K562 (cell line): Measurements from ENCODE around the gene HNRNPF. TPM values are rescaled to one million over a fixed set of nuclear protein-coding genes. Genes with fewer than 3 reads are reported as not detected.

Experiments used
- EP400 ChIP-seq: fragments of 450-650 bp; IDR thresholded peaks from 2 replicates; pipeline ENCODE4 v1.6.1; 2017; ENCODE audit warnings: antibody characterized with exemption, mild to moderate bottlenecking, moderate library complexity
- ILF3 ChIP-seq: fragments of 450-650 bp; IDR thresholded peaks from 2 replicates; pipeline ENCODE4 v1.6.1; 2018; ENCODE audit warnings: antibody characterized with exemption, mild to moderate bottlenecking, moderate library complexity, borderline replicate concordance
- KLF1 ChIP-seq: fragments of 450-650 bp; IDR thresholded peaks from 2 replicates; pipeline ENCODE4 v1.6.1; 2016; ENCODE audit warnings: missing genetic modification characterization, missing compliant biosample characterization
- RERE ChIP-seq: sonication (generic); formaldehyde crosslinking; IDR thresholded peaks from 2 replicates; pipeline ENCODE4 v1.8.0; 2023; ENCODE audit warnings: missing genetic modification reagents, mild to moderate bottlenecking, borderline replicate concordance
- SOX6 ChIP-seq: fragments of 450-650 bp; IDR thresholded peaks from 2 replicates; pipeline ENCODE4 v1.6.1; 2014; ENCODE audit warnings: mild to moderate bottlenecking
- ZNF583 ChIP-seq: fragments of 250-450 bp; sonication (Bioruptor Pico); IDR thresholded peaks from 2 replicates; pipeline ENCODE4 v1.4.0; 2020
- ZNF77 ChIP-seq: fragments of 250-450 bp; sonication (Bioruptor Pico); IDR thresholded peaks from 2 replicates; pipeline ENCODE4 v1.5.0; 2020
- polyA plus RNA-seq, 8 experiments: library from polyadenylated mRNA; depleted of rRNA in 4 of 8; stranded (reverse) in 5 of 8; unstranded in 3 of 8; fragments of >200 nt; fragmentation: Nextera tagmentation in 2 of 8; fragmentation: Illumina TruSeq in 1 of 8; extraction: Ambion mirVana in 2 of 8; extraction: Trizol in 1 of 8; gene quantifications; 2 replicates each; pipeline versions ENCODE4 v1.2.1 to v1.2.3, GENCODE V29; 2011 to 2014; ENCODE audit warnings: inconsistent platforms in 1 of 8, missing spikeins in 1 of 8
- total RNA-seq, 7 experiments: library from RNA; depleted of rRNA in 6 of 7; stranded (reverse); fragments of >200 nt in 6 of 7; fragmentation: Illumina TruSeq in 2 of 7; extraction: Trizol in 2 of 7; gene quantifications; 2 replicates each; pipeline versions ENCODE4 v1.2.1 to v1.2.3, GENCODE V29; 2011 to 2021; ENCODE audit warnings: low replicate concordance in 1 of 7
- TF ChIP-seq, protein P1 (sequence below): sonication (generic); formaldehyde crosslinking; IDR thresholded peaks from 2 replicates; pipeline ENCODE4 v1.8.1; 2023; ENCODE audit warnings: mild to moderate bottlenecking, missing genetic modification reagents
- TF ChIP-seq, protein P2 (sequence below): fragments of 200-600 bp; sonication (generic); IDR thresholded peaks from one replicate; pipeline ENCODE4 v1.6.1; 2012; ENCODE audit warnings: mild to moderate bottlenecking, low read depth, low read length, inconsistent platforms

Gene HNRNPF
- total and polyA plus RNA-seq, 9 of the 15 experiments (the other 6 are each of a cell fraction or from before 2014, with no cell fraction given) = 192 to 489 (median 416) TPM

DNA sequence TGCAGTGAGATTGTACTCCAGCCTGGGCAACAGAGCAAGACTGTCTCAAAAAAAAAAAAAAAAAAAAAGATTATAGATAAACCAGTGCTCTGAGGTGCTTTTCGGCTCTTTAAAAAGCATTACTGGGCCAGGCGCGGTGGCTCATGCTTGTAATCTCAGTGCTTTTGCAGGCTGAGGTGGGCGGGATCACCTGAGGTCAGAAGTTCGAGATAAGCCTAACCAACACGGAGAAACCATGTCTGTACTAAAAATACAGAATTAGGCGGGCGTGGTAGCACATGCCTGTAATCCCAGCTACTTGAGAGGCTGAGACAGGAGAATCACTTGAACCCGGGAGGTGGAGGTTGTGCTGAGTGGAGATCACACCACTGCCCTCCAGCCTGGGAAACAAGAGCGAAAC lies 6.6 kb upstream of the HNRNPF start (continued):
- TF ChIP-seq RERE (CRISPR knock-in tag) (no peak), ZNF583 (CRISPR knock-in tag) (no peak), ZNF77 (CRISPR knock-in tag) (no peak), KLF1 (tag) (0 out of 2 replicates have a peak, but pooled peaks have one; percentile 31), EP400 (peak; percentile 74), SOX6 (peak; percentile 81), ILF3 (no peak)
- TF ChIP-seq, protein P1, sequence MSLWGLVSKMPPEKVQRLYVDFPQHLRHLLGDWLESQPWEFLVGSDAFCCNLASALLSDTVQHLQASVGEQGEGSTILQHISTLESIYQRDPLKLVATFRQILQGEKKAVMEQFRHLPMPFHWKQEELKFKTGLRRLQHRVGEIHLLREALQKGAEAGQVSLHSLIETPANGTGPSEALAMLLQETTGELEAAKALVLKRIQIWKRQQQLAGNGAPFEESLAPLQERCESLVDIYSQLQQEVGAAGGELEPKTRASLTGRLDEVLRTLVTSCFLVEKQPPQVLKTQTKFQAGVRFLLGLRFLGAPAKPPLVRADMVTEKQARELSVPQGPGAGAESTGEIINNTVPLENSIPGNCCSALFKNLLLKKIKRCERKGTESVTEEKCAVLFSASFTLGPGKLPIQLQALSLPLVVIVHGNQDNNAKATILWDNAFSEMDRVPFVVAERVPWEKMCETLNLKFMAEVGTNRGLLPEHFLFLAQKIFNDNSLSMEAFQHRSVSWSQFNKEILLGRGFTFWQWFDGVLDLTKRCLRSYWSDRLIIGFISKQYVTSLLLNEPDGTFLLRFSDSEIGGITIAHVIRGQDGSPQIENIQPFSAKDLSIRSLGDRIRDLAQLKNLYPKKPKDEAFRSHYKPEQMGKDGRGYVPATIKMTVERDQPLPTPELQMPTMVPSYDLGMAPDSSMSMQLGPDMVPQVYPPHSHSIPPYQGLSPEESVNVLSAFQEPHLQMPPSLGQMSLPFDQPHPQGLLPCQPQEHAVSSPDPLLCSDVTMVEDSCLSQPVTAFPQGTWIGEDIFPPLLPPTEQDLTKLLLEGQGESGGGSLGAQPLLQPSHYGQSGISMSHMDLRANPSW = no peak
- TF ChIP-seq, protein P2, sequence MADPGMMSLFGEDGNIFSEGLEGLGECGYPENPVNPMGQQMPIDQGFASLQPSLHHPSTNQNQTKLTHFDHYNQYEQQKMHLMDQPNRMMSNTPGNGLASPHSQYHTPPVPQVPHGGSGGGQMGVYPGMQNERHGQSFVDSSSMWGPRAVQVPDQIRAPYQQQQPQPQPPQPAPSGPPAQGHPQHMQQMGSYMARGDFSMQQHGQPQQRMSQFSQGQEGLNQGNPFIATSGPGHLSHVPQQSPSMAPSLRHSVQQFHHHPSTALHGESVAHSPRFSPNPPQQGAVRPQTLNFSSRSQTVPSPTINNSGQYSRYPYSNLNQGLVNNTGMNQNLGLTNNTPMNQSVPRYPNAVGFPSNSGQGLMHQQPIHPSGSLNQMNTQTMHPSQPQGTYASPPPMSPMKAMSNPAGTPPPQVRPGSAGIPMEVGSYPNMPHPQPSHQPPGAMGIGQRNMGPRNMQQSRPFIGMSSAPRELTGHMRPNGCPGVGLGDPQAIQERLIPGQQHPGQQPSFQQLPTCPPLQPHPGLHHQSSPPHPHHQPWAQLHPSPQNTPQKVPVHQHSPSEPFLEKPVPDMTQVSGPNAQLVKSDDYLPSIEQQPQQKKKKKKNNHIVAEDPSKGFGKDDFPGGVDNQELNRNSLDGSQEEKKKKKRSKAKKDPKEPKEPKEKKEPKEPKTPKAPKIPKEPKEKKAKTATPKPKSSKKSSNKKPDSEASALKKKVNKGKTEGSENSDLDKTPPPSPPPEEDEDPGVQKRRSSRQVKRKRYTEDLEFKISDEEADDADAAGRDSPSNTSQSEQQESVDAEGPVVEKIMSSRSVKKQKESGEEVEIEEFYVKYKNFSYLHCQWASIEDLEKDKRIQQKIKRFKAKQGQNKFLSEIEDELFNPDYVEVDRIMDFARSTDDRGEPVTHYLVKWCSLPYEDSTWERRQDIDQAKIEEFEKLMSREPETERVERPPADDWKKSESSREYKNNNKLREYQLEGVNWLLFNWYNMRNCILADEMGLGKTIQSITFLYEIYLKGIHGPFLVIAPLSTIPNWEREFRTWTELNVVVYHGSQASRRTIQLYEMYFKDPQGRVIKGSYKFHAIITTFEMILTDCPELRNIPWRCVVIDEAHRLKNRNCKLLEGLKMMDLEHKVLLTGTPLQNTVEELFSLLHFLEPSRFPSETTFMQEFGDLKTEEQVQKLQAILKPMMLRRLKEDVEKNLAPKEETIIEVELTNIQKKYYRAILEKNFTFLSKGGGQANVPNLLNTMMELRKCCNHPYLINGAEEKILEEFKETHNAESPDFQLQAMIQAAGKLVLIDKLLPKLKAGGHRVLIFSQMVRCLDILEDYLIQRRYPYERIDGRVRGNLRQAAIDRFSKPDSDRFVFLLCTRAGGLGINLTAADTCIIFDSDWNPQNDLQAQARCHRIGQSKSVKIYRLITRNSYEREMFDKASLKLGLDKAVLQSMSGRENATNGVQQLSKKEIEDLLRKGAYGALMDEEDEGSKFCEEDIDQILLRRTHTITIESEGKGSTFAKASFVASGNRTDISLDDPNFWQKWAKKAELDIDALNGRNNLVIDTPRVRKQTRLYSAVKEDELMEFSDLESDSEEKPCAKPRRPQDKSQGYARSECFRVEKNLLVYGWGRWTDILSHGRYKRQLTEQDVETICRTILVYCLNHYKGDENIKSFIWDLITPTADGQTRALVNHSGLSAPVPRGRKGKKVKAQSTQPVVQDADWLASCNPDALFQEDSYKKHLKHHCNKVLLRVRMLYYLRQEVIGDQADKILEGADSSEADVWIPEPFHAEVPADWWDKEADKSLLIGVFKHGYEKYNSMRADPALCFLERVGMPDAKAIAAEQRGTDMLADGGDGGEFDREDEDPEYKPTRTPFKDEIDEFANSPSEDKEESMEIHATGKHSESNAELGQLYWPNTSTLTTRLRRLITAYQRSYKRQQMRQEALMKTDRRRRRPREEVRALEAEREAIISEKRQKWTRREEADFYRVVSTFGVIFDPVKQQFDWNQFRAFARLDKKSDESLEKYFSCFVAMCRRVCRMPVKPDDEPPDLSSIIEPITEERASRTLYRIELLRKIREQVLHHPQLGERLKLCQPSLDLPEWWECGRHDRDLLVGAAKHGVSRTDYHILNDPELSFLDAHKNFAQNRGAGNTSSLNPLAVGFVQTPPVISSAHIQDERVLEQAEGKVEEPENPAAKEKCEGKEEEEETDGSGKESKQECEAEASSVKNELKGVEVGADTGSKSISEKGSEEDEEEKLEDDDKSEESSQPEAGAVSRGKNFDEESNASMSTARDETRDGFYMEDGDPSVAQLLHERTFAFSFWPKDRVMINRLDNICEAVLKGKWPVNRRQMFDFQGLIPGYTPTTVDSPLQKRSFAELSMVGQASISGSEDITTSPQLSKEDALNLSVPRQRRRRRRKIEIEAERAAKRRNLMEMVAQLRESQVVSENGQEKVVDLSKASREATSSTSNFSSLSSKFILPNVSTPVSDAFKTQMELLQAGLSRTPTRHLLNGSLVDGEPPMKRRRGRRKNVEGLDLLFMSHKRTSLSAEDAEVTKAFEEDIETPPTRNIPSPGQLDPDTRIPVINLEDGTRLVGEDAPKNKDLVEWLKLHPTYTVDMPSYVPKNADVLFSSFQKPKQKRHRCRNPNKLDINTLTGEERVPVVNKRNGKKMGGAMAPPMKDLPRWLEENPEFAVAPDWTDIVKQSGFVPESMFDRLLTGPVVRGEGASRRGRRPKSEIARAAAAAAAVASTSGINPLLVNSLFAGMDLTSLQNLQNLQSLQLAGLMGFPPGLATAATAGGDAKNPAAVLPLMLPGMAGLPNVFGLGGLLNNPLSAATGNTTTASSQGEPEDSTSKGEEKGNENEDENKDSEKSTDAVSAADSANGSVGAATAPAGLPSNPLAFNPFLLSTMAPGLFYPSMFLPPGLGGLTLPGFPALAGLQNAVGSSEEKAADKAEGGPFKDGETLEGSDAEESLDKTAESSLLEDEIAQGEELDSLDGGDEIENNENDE = no peak
